SK-N-SH (cell line): ENCODE measurements around the gene BMAL1. TPM values are rescaled to one million over a fixed set of nuclear protein-coding genes. Genes with fewer than 3 reads are reported as not detected.

Experiments used
- CTCF ChIA-PET: fragments of 300-600, 350-600 bp; formaldehyde crosslinking; extraction: SDS; loops from one replicate; lab custom pipeline; 2021; lab: Yijun Ruan, JAX
- POLR2A ChIA-PET: fragments of 350-600 bp; sonication (Branson Sonifier 250); formaldehyde crosslinking; extraction: SDS; loops from one replicate; lab custom pipeline; 2020; ENCODE audit warnings: antibody characterized with exemption, inconsistent platforms; lab: Yijun Ruan, JAX
- DNase-seq: peaks from one replicate; pipeline ENCODE4 v3.0.0; 2012
- H2AFZ ChIP-seq: fragments of 200-600 bp; sonication (generic); 2 replicates; pipeline ENCODE4 v1.8.1; 2016; ENCODE audit warnings: antibody characterized with exemption, mild to moderate bottlenecking, low read depth
- H3F3A ChIP-seq: fragments of 200-600 bp; sonication (generic); replicated peaks from 2 replicates; pipeline ENCODE3; 2016; ENCODE audit warnings: antibody characterized with exemption, mild to moderate bottlenecking; ENCODE audit not compliant: insufficient read depth
- H3K27ac ChIP-seq, 2 experiments: fragments of 200-500 bp in 1 of 2; fragments of 200-600 bp in 1 of 2; sonication (Bioruptor generic) in 1 of 2; sonication (generic), shearing (Covaris generic) in 1 of 2; 2 replicates each; pipeline versions ENCODE4 v1.5.1 to v1.6.1; 2014 to 2016; ENCODE audit warnings: low read depth in 2 of 2, inconsistent platforms in 1 of 2, low read length in 1 of 2, mild to moderate bottlenecking in 1 of 2, mixed read lengths in 1 of 2
- H3K27me3 ChIP-seq: fragments of 200-600 bp; sonication (generic), shearing (Covaris generic); 2 replicates; pipeline ENCODE4 v1.6.1; 2016; ENCODE audit warnings: mixed run types; ENCODE audit not compliant: insufficient read depth
- H3K36me3 ChIP-seq, 2 experiments: fragments of 200-500 bp in 1 of 2; fragments of 200-600 bp in 1 of 2; sonication (Bioruptor generic) in 1 of 2; sonication (generic) in 1 of 2; replicated peaks in 1 of 2; 2 replicates each; pipeline versions ENCODE3 to v1.5.1; 2014 to 2016; ENCODE audit warnings: low read length in 1 of 2, mild to moderate bottlenecking in 1 of 2; ENCODE audit not compliant: insufficient read depth in 2 of 2, control insufficient read depth in 1 of 2
- H3K4me1 ChIP-seq, 2 experiments: fragments of 200-500 bp in 1 of 2; fragments of 200-600 bp in 1 of 2; sonication (Bioruptor generic) in 1 of 2; sonication (generic), shearing (Covaris generic) in 1 of 2; 2 replicates each; pipeline versions ENCODE4 v1.5.1 to v1.6.1; 2014 to 2016; ENCODE audit warnings: low read depth in 1 of 2, low read length in 1 of 2, mixed run types in 1 of 2; ENCODE audit not compliant: insufficient read depth in 2 of 2, control insufficient read depth in 1 of 2
- H3K4me2 ChIP-seq: fragments of 200-600 bp; sonication (generic), shearing (Covaris generic); 2 replicates; pipeline ENCODE4 v1.6.1; 2017; ENCODE audit warnings: mixed run types
- H3K4me3 ChIP-seq, 2 experiments: fragments of 200-500 bp in 1 of 2; fragments of 200-600 bp in 1 of 2; sonication (Bioruptor generic) in 1 of 2; sonication (generic), shearing (Covaris generic) in 1 of 2; 2 replicates each; pipeline versions ENCODE4 v1.5.1 to v1.8.1; 2014 to 2016; ENCODE audit warnings: low read depth in 2 of 2, inconsistent platforms in 1 of 2, low read length in 1 of 2, mild to moderate bottlenecking in 1 of 2, mixed read lengths in 1 of 2, moderate library complexity in 1 of 2
- H3K79me2 ChIP-seq: fragments of 200-600 bp; sonication (generic); 2 replicates; pipeline ENCODE4 v1.8.1; 2017; ENCODE audit warnings: mild to moderate bottlenecking; ENCODE audit not compliant: insufficient read depth
- H3K9ac ChIP-seq: fragments of 200-600 bp; sonication (generic); 2 replicates; pipeline ENCODE4 v1.6.1; 2017; ENCODE audit warnings: mixed run types
- H3K9me2 ChIP-seq: fragments of 200-600 bp; sonication (generic); 2 replicates; pipeline ENCODE4 v1.6.1; 2017; ENCODE audit warnings: mixed run types
- H3K9me3 ChIP-seq: fragments of 200-600 bp; sonication (generic); 2 replicates; pipeline ENCODE4 v1.6.1; 2017; ENCODE audit warnings: mixed run types, mild to moderate bottlenecking, moderate library complexity
- H4K20me1 ChIP-seq: fragments of 200-600 bp; sonication (generic); 2 replicates; pipeline ENCODE4 v1.6.1; 2017; ENCODE audit warnings: mild to moderate bottlenecking, mixed run types; ENCODE audit not compliant: insufficient read depth
- CTCF ChIP-seq: fragments of 200-600 bp; sonication (generic); IDR thresholded peaks from 2 replicates; pipeline ENCODE4 v1.6.1; 2017; ENCODE audit warnings: antibody characterized with exemption, mild to moderate bottlenecking, moderate library complexity
- ELF1 ChIP-seq: IDR thresholded peaks from 2 replicates; pipeline ENCODE4 v1.4.0; 2012
- EZH2phosphoT487 ChIP-seq: fragments of 200-600 bp; sonication (generic); IDR thresholded peaks from 2 replicates; pipeline ENCODE4 v1.6.1; 2017; ENCODE audit warnings: low read depth, mixed run types, mild to moderate bottlenecking, antibody characterized with exemption, moderate library complexity, borderline replicate concordance
- FOSL2 ChIP-seq: IDR thresholded peaks from 2 replicates; pipeline ENCODE4 v1.4.0; 2012; ENCODE audit warnings: low read depth, mild to moderate bottlenecking, moderate library complexity, borderline replicate concordance
- FOXM1 ChIP-seq: IDR thresholded peaks from 2 replicates; pipeline ENCODE4 v1.4.0; 2012; ENCODE audit warnings: low read depth, mild to moderate bottlenecking
- GABPA ChIP-seq: IDR thresholded peaks from 2 replicates; pipeline ENCODE4 v1.4.0; 2012; ENCODE audit warnings: low read depth, mild to moderate bottlenecking
- IRF3 ChIP-seq: fragments of 150-350 bp; IDR thresholded peaks from 2 replicates; pipeline ENCODE4 v1.6.1; 2016; ENCODE audit warnings: mild to moderate bottlenecking, low read depth, low read length
- JUND ChIP-seq: IDR thresholded peaks from 2 replicates; pipeline ENCODE4 v1.4.0; 2012
- MEF2A ChIP-seq: IDR thresholded peaks from 2 replicates; pipeline ENCODE4 v1.4.0; 2012; ENCODE audit warnings: low read depth, borderline replicate concordance
- MXI1 ChIP-seq: IDR thresholded peaks from 2 replicates; pipeline ENCODE4 v1.6.1; 2012; ENCODE audit warnings: mild to moderate bottlenecking, low read depth, low read length, improper control_type of control experiment
- NRF1 ChIP-seq: IDR thresholded peaks from 2 replicates; pipeline ENCODE4 v1.6.1; 2012; ENCODE audit warnings: low read depth, mild to moderate bottlenecking, low read length
- RAD21 ChIP-seq: IDR thresholded peaks from 2 replicates; pipeline ENCODE4 v1.6.1; 2012; ENCODE audit warnings: mild to moderate bottlenecking, low read length
- RFX5 ChIP-seq: IDR thresholded peaks from 2 replicates; pipeline ENCODE4 v1.6.1; 2012; ENCODE audit warnings: mild to moderate bottlenecking, improper control_type of control experiment, low read length
- SMC3 ChIP-seq: IDR thresholded peaks from 2 replicates; pipeline ENCODE4 v1.6.1; 2012; ENCODE audit warnings: low read depth, low read length, improper control_type of control experiment
- TCF12 ChIP-seq: IDR thresholded peaks from 2 replicates; pipeline ENCODE4 v1.4.0; 2012
- ZBTB33 ChIP-seq: IDR thresholded peaks from 2 replicates; pipeline ENCODE4 v1.4.0; 2012; ENCODE audit warnings: low read depth, borderline replicate concordance
- whole genome bisulfite sequencing: methylation state at CpG from one replicate; pipeline ENCODE4 v1.1.6; 2017; ENCODE audit warnings: low lambda C conversion rate; 5-methylcytosine and 5-hydroxymethylcytosine counted together
- polyA plus RNA-seq, 3 experiments: library from polyadenylated mRNA; depleted of rRNA; stranded (reverse); fragments of >200 nt; gene quantifications; 2 replicates each; pipeline ENCODE4 v1.2.3, GENCODE V29; 2012

BMAL1 gene
- polyA plus RNA-seq, 1 of the 3 experiments (the other 2 are of a cell fraction) = 6.5 TPM

GRCh38 chr11:13341026-13341425 is 63.4 kb downstream of the BMAL1 start:
- CTCF ChIA-PET = interaction anchor here (0.6 to 10.7 kb wide), 3 partner anchors 127 to 377 kb away, joined by 3 to 177 read pairs (median 4); no protein-coding TSS in a partner anchor
- peaks cover 19% of the 10 kb centered on the region for H3F3A ChIP-seq

GRCh38 chr11:13343067-13343466 is 65.5 kb downstream of the BMAL1 start:
- H3K9ac ChIP-seq = no peak overlapping the region
- H3K4me1 ChIP-seq = peaks cover 10 to 11% of the 10 kb centered on the region in 2 experiments; a peak in 3 of 4 replicates
- no peaks in the 10 kb centered on the region for H3K9me3 ChIP-seq
- H3K36me3 ChIP-seq = no peaks in the 10 kb centered on the region
- peaks cover 8% of the 10 kb centered on the region for H3F3A ChIP-seq
- no peak for DNase-seq
- TF ChIP-seq FOXM1 = no peak
- TF ChIP-seq ELF1 = no peak
- no peak for TF ChIP-seq EZH2phosphoT487
- no peak for TF ChIP-seq RFX5
- no peak for TF ChIP-seq MXI1
- 0 out of 2 replicates have a peak, but pooled peaks cover 7% of the 10 kb centered on the region for H3K79me2 ChIP-seq
- H2AFZ ChIP-seq = no peak overlapping the region
- WGBS = 87% methylated on average over 4 of the region's 4 CpGs
- H3K9me2 ChIP-seq = no peaks in the 10 kb centered on the region
- ChIA-PET CTCF (interaction anchor here (0.6 to 12.9 kb wide), 32 partner anchors 8 to 1054 kb away, joined by 3 to 237 read pairs (median 5); no protein-coding TSS in a partner anchor), POLR2A (no interaction called here)
- H3K4me3 ChIP-seq = no peak overlapping the region
- no peaks in the 10 kb centered on the region for H4K20me1 ChIP-seq
- H3K27ac ChIP-seq = no peak overlapping the region
- H3K4me2 ChIP-seq = no peak overlapping the region
- H3K27me3 ChIP-seq = no peaks in the 10 kb centered on the region

More at GRCh38 chr11:13341026-13341425, 63.4 kb downstream of the BMAL1 start:
- H3K4me2 ChIP-seq = 0 out of 2 replicates have a peak overlapping the region, but pooled peaks have one; percentile 22
- H3K4me1 ChIP-seq = peaks cover 11 to 14% of the 10 kb centered on the region in 2 experiments
- H3K27me3 ChIP-seq = no peaks in the 10 kb centered on the region
- no peaks in the 10 kb centered on the region for H3K36me3 ChIP-seq
- no peak overlapping the region for H3K9ac ChIP-seq
- no peak for TF ChIP-seq TCF12
- H3K9me2 ChIP-seq = no peaks in the 10 kb centered on the region
- H3K27ac ChIP-seq = no peak overlapping the region
- no peak overlapping the region for H3K4me3 ChIP-seq
- H3K79me2 ChIP-seq = peaks cover 19% of the 10 kb centered on the region; the same call in 1 of the 2 replicates
- H4K20me1 ChIP-seq = no peaks in the 10 kb centered on the region
- no peak for DNase-seq
- 75% methylated on average over 5 of the region's 5 CpGs for WGBS
- POLR2A ChIA-PET = no interaction called here
- no peaks in the 10 kb centered on the region for H3K9me3 ChIP-seq
- H2AFZ ChIP-seq = no peak overlapping the region

- CTCF ChIA-PET = interaction anchor here (0.6 to 12.9 kb wide), 42 partner anchors 9 to 1055 kb away, joined by 3 to 237 read pairs (median 4); no protein-coding TSS in a partner anchor
- H3K79me2 ChIP-seq = 0 out of 2 replicates have a peak, but pooled peaks cover 7% of the 10 kb centered on the region
- WGBS = 52% methylated on average over 10 of the region's 10 CpGs
- H3K27me3 ChIP-seq = no peaks in the 10 kb centered on the region
- peak; percentile 73 for DNase-seq
- no peak overlapping the region for H3K9ac ChIP-seq
- peaks cover 3 to 5% of the 10 kb centered on the region in 2 experiments; a peak in 3 of 4 replicates for H3K4me1 ChIP-seq
- no peaks in the 10 kb centered on the region for H3F3A ChIP-seq
- H3K27ac ChIP-seq = no peak overlapping the region
- H3K36me3 ChIP-seq = no peaks in the 10 kb centered on the region
- H2AFZ ChIP-seq = no peak overlapping the region
- H3K4me3 ChIP-seq = no peak overlapping the region; a peak in 1 of 4 replicates
- no peaks in the 10 kb centered on the region for H3K9me3 ChIP-seq
- POLR2A ChIA-PET = no interaction called here
- no peak overlapping the region for H3K4me2 ChIP-seq
- no peaks in the 10 kb centered on the region for H3K9me2 ChIP-seq
- H4K20me1 ChIP-seq = no peaks in the 10 kb centered on the region
- no peak for TF ChIP-seq TCF12
- TF ChIP-seq IRF3 = no peak
- TF ChIP-seq FOSL2 = no peak
- no peak for TF ChIP-seq JUND
- TF ChIP-seq GABPA = 0 out of 2 replicates have a peak, but pooled peaks have one; percentile 17
- TF ChIP-seq MEF2A = no peak
- TF ChIP-seq ZBTB33 = no peak
- peak; percentile 90 for TF ChIP-seq RAD21
- TF ChIP-seq CTCF = peak; percentile 85
- TF ChIP-seq NRF1 = no peak
- TF ChIP-seq SMC3 = peak; percentile 92
These were observed 66.5 kb downstream of the BMAL1 start for GRCh38 chr11:13343931-13344717.
